Coronary artery (tissue), 2 donors: ENCODE data around the gene PAX6.
"Not testable (repeated sequence)": the region's sequence is repeated elsewhere in the genome, so short reads cannot be mapped to it uniquely, and the experiment has no call there.

Experiments
- DNase-seq: peaks from one replicate; pipeline ENCODE4 v3.0.0-alpha.2; 2017; ENCODE audit warnings: low spot score
- H3K27ac ChIP-seq, 2 donors: fragments of 200-600 bp; sonication (generic); one replicate each; pipeline ENCODE4 v1.5.1; 2016 to 2019
- H3K4me3 ChIP-seq: fragments of 200-600 bp; sonication (generic); 2 replicates; pipeline ENCODE4 v1.5.1; 2016; ENCODE audit warnings: mild to moderate bottlenecking, moderate library complexity
- TF ChIP-seq, protein P1 (sequence below): fragments of 200-600 bp; sonication (generic); IDR thresholded peaks from one replicate; pipeline ENCODE4 v1.5.1; 2019; ENCODE audit warnings: antibody characterized with exemption

Gene PAX6

GRCh38 chr11:31747581-31747980 is 63.5 kb downstream of the PAX6 start:
- DNase-seq, result no peak
- no peak overlapping the region for H3K27ac ChIP-seq
- TF ChIP-seq, protein P1, sequence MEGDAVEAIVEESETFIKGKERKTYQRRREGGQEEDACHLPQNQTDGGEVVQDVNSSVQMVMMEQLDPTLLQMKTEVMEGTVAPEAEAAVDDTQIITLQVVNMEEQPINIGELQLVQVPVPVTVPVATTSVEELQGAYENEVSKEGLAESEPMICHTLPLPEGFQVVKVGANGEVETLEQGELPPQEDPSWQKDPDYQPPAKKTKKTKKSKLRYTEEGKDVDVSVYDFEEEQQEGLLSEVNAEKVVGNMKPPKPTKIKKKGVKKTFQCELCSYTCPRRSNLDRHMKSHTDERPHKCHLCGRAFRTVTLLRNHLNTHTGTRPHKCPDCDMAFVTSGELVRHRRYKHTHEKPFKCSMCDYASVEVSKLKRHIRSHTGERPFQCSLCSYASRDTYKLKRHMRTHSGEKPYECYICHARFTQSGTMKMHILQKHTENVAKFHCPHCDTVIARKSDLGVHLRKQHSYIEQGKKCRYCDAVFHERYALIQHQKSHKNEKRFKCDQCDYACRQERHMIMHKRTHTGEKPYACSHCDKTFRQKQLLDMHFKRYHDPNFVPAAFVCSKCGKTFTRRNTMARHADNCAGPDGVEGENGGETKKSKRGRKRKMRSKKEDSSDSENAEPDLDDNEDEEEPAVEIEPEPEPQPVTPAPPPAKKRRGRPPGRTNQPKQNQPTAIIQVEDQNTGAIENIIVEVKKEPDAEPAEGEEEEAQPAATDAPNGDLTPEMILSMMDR, result no peak
- no peak overlapping the region for H3K4me3 ChIP-seq

DNA sequence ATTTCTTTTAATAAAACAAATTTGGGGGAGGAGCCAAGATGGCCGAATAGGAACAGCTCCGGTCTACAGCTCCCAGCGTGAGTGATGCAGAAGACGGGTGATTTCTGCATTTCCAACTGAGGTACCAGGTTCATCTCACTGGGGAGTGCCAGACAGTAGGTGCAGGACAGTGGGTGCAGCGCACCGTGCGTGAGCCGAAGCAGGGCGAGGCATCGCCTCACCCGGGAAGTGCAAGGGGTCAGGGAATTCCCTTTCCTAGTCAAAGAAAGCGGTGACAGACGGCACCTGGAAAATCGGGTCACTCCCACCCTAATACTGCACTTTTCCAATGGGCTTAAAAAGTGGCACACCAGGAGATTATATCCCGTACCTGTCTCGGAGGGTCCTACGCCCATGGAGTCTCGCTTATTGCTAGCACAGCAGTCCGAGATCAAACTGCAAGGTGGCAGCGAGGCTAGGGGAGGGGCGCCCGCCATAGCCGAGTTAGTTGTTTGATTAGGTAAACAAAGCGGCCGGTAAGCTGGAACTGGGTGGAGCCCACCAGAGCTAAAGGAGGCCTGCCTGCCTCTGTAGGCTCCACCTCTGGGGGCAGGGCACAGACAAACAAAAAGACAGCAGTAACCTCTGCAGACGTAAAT is 70.3 kb downstream of the PAX6 start:
- not testable (repeated sequence) for DNase-seq, H3K27ac ChIP-seq, H3K4me3 ChIP-seq

DNA sequence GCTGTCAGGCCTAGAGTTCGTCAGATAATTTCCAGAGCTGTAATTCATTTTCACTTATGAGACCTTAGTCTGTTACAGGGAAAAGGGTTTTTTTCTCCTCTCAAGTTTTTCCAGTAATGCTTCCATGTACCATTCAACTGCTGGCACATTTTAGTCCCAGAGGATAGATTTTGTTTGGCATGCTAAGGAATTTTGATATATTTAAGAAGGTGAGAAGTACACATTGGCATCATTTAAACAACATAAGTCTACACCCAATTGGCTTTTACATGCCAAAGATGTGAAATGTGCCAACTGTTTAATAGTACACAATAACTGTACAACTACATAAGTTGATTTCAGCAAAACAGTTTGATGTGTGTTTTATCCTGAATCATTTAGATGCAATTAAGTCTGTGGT is 71.0 kb downstream of the PAX6 start:
- no peak overlapping the region for H3K27ac ChIP-seq
- no peak for DNase-seq
- no peak overlapping the region for H3K4me3 ChIP-seq
- TF ChIP-seq, protein P1, result no peak
